ENCODE data around the gene COLEC11.
"Not testable (repeated sequence)": the region's sequence is repeated elsewhere in the genome, so short reads cannot be mapped to it uniquely, and the experiment has no call there.

The COLEC11 gene

DNA sequence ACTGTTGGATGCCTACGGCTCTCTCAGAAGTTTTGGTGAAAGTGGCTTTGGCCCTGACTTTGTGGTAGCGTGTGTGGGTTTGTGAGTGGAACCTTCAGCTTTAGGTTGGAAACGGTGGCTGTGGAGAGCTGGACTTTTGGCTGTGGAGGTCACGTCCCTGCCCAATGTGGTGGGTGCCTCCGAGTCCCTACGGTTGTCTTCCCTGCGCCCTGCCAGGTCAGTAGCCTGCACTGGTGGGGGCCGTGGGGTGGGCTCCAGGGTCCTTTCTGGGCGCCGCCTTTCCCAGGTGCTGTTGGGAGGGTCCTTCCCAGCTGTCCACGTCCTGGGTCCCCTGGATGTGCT lies 11.1 kb downstream of the COLEC11 start:
- no peak for DNase-seq (ENCODE audit: low spot score)

DNA sequence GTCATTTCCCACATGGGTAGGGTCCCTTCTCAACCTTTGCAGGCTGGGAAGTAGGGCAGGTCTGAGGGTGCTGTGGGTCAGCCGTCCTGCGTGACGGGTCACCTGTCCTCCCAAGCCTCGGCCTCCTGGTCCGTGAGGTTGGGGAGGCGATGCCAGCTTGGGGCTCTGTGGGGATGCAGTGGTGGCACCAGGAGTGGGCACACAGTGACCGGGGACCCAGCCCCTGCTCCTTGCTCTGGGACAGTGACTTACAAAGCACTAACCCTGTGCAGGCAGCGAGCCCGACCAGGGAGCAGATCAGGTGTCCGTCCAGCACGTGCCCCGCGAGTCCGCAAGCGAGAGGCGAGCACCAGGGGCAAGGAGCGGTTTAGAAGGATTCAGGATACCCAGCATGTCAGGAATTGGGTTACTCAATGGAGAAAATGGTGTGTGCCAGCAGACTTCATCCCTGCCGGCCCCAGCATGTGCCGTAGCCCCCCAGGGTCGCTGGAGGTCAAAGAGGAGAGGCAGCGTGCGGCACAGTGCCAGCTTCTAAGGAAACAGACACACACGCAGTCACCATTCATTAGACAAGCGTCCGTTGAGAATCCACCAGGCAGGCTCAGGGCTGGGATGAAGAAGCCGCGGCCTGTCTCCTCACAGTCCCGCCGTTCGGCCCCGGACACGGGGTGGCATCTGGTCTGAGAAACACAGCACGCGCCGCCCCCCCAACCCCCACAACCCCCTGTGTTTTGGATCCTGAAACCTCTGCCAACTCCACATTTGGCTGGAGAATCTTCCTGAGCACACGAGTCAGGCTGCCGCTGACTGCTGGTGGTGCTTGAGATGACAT lies 11.7 kb downstream of the COLEC11 start:
- no peak for DNase-seq (ENCODE audit: low spot score)

DNA sequence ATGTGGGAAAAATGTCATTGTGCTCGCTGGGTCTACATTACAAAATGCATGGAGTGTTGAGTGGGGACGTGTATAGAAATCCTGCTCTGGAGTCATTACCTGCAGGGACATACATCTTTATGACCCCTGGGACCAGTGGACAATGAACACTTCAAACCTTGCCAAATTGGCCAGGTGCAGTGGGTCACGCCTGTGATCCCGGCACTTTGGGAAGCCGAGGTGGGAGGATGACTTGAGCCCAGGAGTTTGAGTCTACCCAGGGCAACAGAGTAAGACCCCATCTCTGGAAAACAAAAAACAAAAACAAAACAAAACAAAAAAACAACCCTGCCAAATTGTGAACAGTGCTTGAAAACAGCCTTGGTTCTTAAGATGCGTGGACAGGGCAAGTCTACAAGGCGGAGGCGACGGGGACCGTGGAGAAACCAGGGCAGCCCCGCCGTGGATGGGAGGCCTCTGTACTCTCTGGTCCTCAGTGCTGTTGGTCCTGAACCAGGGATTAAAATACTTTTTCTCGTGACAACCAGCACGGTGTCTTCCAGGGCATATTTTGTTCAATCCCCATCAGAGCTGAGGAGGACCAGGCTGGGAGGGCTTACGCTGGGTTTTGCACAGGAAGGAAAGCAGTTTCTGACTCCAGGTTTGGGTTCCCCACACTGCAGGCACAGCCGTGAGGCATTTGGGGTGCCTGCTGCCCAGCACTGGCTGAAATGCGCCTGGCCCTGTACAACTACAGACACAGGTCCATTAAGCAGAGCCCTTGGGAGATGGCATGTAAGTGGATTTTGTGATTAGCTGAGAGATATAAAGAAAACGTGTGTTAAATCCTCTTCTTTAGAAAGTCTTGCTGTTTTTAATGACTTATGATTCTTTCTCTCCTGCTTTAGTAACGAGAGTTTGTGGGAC lies 13.7 kb downstream of the COLEC11 start:
- no peak for DNase-seq (ENCODE audit: low spot score)

DNA sequence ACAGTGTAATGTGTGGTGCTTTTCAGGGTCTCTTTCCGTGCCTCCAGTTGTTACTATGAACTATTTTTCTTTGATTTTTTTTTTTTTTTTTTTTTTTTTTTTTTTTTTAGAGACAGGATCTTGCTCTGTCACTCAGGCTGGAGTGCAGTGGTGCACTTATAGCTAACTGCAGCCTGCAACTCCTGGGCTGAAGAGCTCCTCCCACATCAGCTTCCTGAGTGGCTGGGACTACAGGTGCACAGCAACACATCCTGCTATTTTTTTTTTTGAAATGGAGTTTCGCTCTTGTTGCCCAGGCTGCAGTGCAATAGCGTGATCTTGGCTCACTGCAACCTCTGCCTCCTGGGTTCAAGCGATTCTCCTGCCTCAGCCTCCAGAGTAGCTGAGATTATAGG lies 14.4 kb downstream of the COLEC11 start:
- not testable (repeated sequence) for DNase-seq (ENCODE audit: low spot score)

DNA sequence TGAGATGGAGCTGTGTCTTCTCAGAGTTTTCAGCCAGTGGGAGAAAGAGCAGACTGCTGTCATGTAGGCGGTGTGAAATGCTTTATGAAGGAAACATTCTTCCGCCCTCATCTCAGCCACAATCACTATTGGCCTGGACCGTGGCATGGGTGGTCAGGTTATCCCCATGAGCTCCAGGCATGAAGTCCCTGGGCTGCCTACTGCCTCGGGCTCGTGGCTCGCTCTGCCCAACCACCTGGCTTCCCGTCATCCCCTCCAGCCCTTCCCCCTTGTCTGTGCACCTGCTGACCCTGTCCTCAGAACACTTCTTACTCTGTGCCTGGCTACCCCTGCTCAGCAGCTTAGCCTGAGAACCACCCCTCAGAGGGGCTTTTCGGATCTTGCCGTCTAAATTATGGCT lies 15.5 kb downstream of the COLEC11 start:
- no peak for DNase-seq (ENCODE audit: low spot score)

DNA sequence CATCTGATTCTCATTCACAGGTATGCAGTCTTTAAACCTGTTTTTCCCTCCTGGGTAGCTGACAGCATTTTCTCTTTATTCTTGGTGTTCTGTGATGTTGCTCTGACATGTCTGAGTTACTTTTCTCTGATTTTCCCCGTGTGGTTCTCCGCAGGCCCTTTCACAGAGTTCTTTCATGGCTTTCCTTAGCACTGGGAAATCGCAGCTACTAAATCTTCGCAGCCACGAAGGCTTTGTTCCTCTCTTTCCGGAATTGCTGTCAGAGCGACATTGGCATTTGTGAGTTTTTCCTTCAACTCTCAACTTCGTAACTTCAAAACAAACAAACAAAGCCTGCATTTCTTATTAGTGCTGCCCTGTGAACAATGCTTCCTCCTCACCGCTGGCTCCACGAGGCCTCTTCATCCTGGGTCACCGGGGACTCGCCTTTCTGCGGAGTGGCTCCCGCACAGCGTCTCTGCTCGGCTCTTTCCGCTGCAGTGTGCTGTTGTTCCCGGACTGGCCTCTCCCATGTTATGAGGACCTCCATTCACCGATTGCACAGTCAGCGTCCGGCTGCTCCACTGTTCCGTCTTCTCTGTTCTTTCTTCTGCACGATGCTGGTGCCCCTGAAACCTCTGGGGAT lies 16.1 kb downstream of the COLEC11 start:
- DNase-seq (ENCODE audit: low spot score): no peak

DNA sequence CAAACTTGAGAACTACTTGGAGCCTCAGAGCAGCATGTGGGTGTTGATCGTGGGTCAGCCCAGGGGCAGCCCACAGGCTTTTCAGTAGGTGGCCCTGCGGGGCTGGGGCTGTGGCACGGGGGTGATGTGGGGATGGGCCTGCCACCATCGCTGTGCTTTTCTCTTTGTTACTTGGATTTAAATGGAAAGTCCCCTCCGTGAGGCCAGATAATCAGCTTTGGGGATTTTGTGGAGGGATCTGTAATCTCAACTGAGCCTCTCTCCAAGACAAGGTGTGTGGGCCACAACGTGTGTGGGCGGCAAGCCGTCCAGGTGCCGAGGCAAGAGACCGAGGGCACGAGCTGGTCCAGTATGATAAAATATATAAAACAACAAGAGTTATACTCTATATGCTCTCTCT lies 16.7 kb downstream of the COLEC11 start:
- no peak for DNase-seq (ENCODE audit: low spot score)

DNA sequence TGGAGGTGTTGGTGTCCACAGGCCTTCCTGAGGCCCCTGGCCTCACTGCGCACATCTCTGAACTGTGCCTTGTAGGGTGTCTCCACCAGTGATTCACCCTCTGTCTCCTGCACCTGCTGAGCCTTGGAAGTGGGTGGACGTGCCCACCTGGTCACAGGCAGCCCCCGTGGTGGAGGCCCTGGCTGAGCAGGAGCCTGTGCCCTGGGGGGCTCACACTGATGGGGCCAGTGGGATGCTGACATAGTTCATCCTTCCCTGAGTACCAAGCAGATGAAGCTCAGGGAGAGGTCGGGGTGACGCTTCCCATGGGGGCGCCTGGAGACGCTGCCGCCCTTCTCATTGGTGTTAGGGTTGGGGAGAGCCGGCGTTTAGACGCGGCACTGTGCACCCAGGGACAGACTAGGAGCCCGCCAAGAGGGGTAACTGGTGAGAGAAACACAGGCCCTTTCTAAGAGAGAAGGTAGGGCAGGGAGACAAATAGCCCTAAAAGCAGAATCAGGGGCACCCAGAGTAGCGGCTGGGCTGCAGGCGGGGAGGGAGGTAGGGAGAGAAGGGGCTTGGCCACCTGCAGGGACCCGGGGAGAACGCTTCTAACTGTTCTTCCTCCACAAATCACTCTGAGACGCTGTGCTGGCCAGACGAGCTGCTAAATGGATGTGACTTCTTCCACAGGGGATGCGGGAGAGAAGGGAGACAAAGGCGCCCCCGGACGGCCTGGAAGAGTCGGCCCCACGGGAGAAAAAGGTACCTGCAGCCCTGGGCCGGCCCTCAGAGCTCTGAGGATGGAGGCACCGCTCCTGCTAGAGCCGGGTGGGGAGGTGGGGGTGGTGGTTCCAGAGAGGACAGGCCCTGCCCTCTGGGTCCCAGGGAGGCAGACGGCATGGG lies 18.0 kb downstream of the COLEC11 start:
- no peak for DNase-seq (ENCODE audit: low spot score)

DNA sequence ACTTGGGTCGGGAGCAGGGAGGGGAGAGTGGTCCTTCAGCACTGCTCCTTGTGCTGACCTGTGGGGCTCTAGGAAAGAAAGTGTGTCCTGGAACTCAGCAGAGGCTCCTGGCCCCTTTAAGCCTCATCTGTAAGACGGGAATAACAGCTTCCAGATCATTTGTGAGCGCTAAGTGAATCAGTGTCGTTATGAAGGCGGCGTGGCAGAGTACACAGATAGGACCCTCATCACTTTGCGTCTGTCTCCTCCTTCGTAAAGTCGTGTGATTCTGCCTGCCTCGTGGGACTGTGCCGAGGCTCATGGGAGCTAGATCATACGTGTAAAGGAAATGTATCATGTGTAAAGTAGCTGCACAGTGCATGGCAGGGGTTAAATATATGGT lies 18.6 kb downstream of the COLEC11 start:
- no peak for DNase-seq (ENCODE audit: low spot score)

DNA sequence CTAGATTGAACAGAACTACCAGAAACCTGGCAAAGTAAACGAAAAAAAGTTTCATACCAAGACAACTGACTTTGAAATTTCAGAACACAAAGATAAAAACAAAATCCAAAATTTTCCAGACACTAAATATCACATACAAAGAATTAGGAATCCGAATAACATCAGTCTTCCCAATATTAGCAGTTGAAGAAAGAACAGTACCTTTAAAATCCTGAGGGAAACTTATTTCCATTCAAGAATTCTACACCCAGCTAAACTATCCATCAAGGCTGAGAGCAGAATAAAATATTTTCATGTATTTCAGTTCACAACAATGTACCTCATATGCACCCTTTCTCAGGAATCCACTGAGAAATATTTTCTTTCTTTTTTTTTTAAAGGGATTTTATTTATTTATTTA lies 19.8 kb downstream of the COLEC11 start:
- DNase-seq (ENCODE audit: low spot score): not testable (repeated sequence)

DNA sequence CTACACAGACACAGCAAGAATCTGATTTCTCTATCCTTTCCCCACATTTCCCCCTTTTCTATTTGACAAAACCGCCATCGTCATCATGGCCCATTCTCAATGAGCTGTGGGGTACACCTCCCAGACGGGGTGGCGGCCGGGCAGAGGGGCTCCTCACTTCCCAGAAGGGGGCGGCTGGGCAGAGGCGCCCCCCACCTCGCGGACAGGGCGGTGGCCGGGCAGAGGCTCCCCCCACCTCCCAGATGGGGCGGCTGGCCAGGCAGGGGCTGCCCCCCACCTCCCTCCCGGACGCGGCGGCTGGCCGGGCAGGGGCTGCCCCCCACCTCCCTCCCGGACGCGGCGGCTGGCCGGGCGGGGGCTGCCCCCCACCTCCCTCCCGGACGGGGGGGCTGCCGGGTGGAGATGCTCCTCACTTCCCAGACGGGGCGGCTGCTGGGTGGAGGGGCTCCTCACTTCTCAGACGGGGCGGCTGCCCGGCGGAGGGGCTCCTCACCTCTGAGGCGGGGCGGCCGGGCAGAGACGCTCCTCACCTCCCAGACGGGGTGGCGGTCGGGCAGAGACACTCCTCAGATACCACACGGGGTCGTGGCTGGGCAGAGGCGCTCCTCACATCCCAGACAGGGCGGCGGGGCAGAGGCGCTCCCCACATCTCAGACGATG lies 20.8 kb downstream of the COLEC11 start:
- DNase-seq (ENCODE audit: low spot score): not testable (repeated sequence)

DNA sequence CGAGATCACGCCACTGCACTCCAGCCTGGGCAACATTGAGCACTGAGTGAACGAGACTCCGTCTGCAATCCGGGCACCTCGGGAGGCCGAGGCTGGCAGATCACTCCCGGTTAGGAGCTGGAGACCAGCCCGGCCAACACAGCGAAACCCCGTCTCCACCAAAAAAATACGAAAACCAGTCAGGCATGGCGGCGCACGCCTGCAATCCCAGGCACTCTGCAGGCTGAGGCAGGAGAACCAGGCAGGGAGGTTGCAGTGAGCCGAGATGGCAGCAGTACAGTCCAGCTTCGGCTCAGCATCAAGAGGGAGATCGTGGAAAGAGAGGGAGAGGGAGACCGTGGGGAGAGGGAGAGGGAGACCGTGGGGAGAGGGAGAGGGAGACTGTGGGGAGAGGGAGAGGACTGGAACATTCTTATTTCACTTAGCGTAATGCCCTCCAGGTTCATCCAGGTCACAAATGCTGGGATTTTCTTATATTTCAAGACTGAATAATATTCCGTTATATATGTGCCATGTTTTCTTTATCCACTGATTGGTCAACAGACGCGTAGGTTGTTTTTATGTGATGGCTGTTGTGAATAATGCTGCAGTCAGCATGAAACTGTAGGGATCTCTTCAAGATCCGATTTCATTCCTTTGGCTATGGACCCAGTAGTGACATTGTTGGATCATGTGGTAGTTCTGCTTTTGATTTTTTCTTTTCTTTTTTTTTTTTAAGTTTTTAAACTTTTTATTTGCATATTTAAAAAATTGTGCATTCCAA lies 21.7 kb downstream of the COLEC11 start:
- DNase-seq (ENCODE audit: low spot score): not testable (repeated sequence)

DNA sequence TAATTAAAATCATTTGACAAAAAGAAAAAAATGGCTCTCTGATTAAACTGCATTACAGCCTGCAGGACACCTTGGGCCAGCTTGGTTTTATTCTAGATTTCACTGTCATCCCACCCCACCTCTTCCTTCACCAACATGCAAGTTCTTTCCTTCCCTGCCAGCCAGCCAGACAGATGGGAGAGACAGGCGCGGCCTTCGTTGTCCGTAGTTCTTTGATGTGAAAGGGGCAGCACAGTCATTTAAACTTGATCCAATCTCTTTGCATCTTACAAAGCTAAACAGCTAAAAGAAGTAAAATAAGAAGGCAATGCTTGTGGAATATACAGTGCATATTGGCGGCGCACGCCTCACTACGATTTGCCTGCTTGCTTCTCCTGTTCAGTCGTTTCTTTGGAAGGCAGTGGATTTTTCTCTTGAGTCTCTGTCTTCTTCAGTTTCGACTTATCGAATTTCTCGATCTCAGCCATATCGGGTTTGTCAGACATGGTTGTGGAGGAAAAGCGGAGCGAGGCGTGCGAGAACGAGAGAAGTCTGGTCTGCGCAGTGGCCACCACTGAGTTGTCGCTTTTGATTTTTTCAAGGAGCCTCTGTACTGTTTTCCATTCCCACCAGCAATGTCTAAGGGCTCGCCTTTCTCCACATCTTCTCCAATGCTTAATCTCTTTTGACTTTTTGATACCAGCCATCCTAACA lies 22.4 kb downstream of the COLEC11 start:
- DNase-seq (ENCODE audit: low spot score): no peak

DNA sequence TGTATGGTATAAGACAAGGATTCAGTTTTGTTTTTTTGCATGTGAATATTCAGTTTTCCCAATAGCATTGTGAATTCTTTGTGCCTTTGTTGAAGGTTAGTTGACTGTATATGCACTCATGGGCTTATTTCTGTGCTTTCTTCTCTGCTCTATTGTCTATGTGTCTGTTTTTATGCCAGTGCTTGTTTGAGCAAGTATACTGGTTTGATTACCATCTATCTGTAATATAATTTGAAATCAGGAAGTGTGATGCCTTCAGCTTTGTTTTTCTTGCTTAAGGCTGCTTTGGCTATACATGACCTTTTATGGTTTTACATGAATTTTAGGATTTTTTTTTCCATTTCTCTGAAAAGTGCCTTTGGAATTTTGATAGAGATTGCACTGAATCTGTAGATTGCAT lies 23.5 kb downstream of the COLEC11 start:
- DNase-seq (ENCODE audit: low spot score): no peak

DNA sequence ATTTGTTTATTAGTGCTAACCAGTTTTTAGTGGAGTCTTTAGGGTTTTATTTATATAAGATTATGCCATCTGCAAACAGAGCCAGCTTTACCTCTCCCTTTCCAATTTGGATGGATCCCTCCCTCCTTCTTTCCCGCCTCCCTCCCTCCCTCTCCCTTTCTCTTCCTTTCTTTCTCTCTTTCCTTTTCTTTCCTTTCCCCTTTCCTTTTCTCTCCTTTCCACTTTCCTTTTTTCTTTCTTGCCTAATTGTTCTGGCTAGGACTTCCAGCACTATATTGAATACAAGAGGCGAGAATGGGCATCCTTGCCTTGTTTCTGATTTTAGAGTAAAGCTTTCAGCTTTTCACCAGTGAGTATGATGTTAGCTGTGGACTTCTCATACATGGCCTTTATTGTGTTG lies 24.1 kb downstream of the COLEC11 start:
- DNase-seq (ENCODE audit: low spot score): no peak

DNA sequence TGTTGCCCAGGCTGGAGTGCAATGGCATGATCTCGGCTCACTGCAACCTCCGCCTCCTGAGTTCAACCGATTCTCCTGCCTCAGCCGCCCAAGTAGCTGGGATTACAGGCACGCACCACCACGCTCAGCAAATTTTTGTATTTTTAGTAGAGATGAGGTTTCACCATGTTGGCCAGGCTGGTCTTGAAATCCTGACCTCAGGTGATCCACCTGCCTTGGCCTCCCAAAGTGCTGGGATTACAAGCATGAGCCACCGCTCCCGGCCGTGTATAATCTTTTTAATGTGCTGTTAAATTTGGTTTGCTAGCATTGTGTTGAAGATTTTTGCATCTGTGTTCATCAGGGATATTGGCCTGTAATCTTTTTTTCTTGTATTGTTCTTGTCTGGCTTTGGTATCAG lies 24.7 kb downstream of the COLEC11 start:
- not testable (repeated sequence) for DNase-seq (ENCODE audit: low spot score)

DNA sequence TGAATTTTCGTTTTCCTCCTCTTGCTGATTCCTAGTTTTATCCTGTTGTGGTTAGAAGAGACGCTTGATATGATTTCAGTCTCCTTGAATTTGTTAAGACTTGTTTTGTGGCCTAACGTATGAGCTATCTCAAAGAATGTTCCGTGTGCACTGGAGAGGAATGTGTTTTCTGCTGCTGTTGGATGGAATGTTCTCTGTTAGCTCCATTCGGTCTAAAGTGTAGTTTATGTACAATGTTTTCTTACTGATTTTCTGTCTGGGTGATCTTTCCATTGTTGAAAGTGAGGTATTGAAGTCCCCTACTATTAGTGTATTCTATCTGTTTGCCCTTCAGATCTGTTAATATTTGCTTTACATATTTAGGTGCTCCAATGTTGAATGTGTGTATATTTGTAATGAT lies 25.9 kb downstream of the COLEC11 start:
- no peak for DNase-seq (ENCODE audit: low spot score)

DNA sequence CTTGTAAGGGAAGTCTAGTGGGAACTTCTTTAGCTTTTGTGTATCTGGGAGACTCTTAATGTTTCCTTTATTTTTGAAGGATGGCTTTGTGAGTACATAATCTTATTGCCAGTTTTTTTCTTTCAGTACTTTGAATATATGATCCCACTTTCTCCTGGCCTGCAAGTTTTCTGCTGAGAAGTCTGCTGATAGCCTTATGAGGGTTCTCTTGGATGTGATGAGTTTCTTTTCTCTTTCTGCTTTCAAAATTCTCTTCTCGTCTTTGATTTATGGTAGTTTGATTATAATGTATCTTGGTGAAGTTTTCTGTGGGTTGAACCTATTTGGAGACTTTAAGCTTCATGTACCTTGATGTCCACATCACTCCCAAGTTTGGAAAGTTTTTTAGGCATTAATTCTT lies 28.1 kb downstream of the COLEC11 start:
- DNase-seq (ENCODE audit: low spot score): no peak

DNA sequence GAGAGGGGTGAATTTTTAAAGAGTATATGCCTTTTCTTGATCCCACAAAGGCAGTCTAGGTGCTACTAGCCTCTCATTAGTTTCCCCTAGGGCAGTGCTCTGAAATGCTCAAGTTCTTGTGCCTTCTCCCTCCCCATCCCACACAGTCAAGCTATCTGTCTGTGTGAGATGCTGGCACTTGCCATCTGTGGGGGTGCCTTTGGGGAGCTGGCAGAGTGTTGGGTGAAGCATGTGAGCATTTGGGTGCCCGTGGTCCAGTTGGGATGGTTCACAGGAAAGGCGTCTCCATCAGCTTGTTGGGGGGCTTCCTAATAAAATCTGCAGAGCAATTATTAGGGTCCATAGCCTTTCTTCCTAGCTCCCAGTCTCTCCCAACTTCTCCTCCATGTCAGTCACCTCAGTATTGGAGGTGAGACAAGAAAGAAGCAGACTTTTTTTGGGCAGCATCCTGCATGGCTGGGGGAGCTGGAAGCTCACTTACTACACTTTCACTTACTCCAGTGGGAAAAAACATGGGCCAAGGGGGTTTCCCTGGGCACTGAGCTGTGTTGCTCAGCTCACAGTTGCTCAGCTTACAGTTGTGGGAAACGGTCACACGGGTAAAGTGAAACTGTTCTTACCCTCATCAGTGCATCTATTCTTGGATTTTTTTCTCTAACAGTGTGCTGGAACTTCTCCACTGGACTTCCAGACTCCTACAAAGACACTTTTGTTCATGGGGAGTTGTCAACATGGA lies 29.3 kb downstream of the COLEC11 start:
- no peak for DNase-seq (ENCODE audit: low spot score)

Data from HuH-7 (cell line).